ENCODE measurements around the gene SLC6A6.

SLC6A6 gene

DNA sequence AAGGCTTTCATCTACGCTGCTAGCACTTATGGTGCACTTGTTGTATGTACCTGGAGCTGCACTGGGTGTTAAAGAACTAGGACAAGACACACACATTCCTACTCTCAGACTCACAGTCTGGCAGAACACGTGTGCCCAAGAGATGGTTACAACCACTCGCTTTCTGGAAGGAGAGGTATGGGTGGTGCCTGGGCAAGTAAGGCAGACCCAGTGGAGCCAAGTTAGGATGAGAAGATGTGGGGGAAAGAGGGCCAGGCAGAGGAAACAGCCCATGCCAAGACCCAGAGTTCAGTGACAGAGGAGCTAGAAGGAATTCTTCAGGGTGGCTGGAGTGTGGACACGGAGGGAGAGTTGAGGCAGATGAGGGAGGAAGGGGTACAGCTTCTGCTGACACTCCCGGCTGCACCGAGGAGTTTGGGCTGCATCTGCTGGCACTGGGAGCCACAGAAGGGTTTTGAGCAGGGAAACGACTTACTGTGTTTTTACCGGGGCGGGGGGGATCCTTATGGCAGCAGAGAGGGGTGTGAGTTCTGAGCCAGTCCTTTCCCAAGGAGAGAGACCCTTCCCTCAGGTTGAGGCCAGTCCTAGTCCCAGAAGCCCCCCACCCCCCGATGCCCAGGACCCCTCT lies 78.7 kb downstream of the SLC6A6 start:
- no peak for DNase-seq
- TF ChIP-seq GATA1 (IDR thresholded peaks at IDR 0.05; ENCODE audit: low read depth, low read length) (no peak), POLR2A (IDR thresholded peaks at IDR 0.05; ENCODE audit: low read length) (no peak)

DNA sequence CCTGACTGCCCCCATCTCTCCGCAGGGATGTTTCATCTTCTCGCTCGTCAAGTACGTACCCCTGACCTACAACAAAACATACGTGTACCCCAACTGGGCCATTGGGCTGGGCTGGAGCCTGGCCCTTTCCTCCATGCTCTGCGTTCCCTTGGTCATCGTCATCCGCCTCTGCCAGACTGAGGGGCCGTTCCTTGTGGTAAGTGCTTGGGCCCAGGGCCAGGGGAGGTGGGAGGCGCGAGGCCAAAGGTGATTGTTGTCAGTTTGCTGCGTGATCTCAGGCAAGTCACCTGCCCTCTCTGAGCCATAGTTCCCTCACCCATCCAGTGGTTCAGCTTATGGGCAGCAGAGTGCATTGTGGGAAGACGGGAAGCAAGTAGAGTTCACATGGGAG lies 79.2 kb downstream of the SLC6A6 start:
- DNase-seq = no peak
- no peak for TF ChIP-seq GATA1 (IDR thresholded peaks at IDR 0.05; ENCODE audit: low read depth, low read length)
- no peak for TF ChIP-seq POLR2A (IDR thresholded peaks at IDR 0.05; ENCODE audit: low read length)

DNA sequence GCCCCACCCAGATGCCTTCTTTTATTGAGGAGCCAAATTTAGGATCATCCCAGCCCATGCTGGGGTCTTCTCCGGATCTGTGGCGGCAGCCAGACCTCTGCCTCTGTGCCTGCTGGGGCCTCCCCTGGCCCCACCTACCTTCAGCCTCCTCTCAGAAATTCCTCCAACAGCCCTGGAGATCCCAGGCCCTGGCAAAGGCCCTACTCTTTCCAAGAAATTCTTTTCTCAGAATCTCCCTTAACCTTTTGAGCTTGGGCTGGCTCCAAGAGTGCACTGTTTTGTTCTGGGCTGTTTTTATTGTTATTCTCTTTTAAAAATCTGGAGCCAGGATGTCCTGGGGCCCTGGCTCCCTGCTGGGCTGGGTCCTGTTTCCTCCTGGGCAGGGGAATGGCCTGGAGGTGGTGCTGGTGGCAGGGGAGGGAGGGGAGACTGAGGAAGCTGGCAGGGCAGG lies 79.9 kb downstream of the SLC6A6 start:
- no peak for DNase-seq
- TF ChIP-seq GATA1 (IDR thresholded peaks at IDR 0.05; ENCODE audit: low read depth, low read length) (no peak), POLR2A (IDR thresholded peaks at IDR 0.05; ENCODE audit: low read length) (no peak)

DNA sequence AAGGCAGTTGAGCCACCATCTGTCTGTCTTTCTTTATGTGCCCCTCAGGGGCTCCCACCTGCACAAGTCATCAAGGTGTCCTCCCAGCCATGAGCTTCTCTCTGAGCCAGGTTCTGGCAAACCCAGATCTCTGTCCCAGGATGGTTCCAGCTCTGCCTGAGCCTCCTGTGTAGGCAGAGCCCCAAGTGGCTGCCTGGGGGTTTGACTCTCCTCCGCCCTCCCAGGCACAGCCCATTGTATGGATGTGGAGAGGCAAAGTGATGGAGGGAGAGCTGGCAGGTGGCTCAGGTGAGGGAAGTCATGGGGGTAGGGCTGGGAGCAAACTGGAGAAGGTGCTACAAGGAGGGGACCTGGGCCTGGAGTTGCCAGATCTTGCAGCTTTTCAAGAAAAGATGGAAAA lies 80.9 kb downstream of the SLC6A6 start:
- TF ChIP-seq GATA1 (IDR thresholded peaks at IDR 0.05; ENCODE audit: low read depth, low read length) (no peak), POLR2A (IDR thresholded peaks at IDR 0.05; ENCODE audit: low read length) (no peak)
- no peak for DNase-seq

DNA sequence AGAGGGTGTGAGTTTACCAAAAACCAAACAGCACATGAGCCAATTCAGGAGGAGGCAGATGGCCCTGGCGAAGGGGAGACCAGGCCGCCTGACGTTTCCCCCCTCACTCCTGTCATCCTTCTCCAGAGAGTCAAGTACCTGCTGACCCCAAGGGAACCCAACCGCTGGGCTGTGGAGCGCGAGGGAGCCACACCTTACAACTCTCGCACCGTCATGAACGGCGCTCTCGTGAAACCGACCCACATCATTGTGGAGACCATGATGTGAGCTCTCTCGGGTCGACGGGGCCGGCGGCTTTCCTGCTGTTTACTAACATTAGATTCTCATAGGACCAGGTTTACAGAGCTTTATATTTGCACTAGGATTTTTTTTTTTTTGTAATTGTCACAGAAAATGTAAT lies 82.3 kb downstream of the SLC6A6 start:
- TF ChIP-seq GATA1 (IDR thresholded peaks at IDR 0.05; ENCODE audit: low read depth, low read length) = no peak
- no peak for TF ChIP-seq POLR2A (IDR thresholded peaks at IDR 0.05; ENCODE audit: low read length)
- no peak for DNase-seq

DNA sequence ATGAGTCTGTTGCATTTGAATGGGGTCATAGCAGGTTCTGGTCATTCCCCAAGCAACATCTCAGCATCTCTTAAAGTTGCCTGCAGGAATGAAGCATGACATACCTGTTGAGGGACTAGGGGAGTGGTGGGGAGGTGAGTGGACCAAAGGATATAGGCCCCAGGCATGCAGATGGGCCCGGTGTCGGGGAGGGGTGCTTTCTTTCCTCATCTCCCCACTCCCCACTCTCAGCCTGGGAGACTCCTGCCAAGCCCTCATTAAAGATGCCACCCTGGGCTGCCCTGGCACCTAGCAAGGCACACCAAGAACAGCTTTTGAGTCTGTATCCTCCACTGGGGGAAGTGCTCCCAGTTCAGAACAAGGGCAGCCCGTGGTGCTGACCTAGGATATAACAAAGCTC lies 83.6 kb downstream of the SLC6A6 start:
- TF ChIP-seq POLR2A (IDR thresholded peaks at IDR 0.05; ENCODE audit: low read length) = no peak
- TF ChIP-seq GATA1 (IDR thresholded peaks at IDR 0.05; ENCODE audit: low read depth, low read length) = no peak
- no peak for DNase-seq

DNA sequence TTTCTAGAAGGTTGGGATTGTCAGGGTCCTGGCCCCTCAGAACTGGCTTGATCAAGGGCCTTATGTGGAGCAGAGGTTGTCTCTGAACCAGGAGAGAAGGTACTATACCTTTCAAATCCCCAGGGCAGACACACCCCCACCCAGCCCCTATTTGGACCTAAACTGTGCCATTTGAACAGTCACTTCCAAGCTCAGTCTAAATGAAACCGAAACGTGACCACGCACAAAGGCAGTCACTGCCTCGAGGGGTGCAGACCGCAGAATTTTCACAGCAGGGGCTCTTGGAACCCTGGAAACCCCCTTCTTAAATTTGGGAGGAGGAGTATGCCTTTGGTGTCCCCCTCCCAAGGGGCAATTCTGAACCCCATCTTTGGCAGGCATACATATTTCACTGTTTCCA lies 84.1 kb downstream of the SLC6A6 start:
- TF ChIP-seq POLR2A (IDR thresholded peaks at IDR 0.05; ENCODE audit: low read length) (no peak), GATA1 (IDR thresholded peaks at IDR 0.05; ENCODE audit: low read depth, low read length) (no peak)
- DNase-seq = no peak

DNA sequence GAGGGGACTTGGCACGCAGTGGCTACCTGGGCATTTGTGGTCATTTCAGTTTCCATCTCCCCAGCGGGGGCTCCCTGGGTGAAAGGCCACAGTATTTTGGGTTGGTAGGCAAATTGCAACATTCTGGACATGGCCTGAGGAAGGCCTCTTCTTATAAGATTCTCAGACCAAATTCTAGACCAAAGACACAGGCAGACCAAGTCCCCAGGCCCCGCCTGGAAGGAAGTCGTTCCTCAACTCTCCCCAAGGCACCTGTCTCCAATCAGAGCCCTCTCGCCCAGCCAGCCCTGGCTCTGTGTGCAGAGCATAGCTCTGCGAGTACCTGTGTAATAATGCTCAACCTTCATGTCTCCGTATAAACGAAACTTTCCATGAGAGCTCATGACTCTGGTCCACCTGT lies 84.7 kb downstream of the SLC6A6 start:
- no peak for TF ChIP-seq GATA1 (IDR thresholded peaks at IDR 0.05; ENCODE audit: low read depth, low read length)
- TF ChIP-seq POLR2A (IDR thresholded peaks at IDR 0.05; ENCODE audit: low read length) = no peak

DNA sequence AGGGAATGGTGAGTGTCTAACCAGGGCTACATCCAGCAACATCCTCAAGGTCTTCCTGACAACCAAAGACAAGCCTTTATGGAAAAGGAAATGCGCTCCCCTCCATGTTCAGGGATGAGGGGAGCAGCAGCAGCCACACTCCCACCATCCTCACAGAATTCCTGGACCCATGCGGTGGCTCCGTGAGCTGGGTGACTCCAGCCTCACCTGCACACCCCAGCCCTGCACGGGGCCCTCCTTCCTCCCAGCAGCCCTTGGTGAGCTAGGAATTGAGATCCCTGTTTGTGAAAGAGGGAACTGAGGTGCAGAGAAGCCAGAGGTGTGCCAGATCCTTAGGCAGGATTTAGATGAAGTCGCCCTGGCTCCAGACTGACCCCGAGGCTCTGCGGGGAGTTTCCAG lies 85.4 kb downstream of the SLC6A6 start:
- no peak for DNase-seq
- TF ChIP-seq GATA1 (IDR thresholded peaks at IDR 0.05; ENCODE audit: low read depth, low read length) = no peak

More for the DNA sequence above, 84.7 kb downstream of the SLC6A6 start:
- no peak for DNase-seq

DNA sequence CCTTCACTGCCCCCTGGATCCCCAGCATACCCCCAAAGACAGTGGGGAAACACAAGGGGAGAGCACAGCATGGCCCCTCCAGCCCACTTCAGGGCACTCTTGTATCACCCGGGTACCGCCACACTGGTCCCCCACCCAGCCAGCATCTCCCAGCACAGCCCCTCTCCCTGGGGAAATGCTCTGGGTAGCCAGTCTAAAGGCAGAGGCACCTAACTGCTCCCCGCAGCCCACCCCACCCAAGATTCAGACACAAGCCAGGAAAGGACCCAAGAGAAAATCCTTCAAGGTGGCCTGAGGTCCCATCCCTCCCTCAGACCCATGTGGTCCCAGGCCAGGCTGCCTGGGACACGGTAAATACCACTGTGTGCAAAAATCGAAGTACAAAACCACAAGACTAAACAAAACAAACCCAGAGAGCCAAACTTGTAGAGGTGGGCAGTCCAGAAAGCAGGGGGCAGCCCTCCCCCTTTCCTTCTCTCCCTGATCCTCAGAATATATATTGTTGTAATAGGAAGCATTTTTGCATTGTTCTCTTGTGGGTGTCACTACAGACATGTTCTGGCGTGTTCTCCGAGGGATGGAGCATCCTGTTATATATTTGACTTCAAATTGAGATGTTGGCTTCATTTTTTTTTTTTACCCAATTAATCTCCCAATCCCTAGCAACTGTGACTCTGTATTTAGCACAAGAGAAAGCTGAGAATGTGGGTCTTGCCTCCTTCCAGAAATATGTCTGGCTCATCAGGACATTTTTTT lies 86.1 kb downstream of the SLC6A6 start:
- no peak for DNase-seq
- TF ChIP-seq GATA1 (IDR thresholded peaks at IDR 0.05; ENCODE audit: low read depth, low read length) = no peak
- no peak for TF ChIP-seq POLR2A (IDR thresholded peaks at IDR 0.05; ENCODE audit: low read length)

DNA sequence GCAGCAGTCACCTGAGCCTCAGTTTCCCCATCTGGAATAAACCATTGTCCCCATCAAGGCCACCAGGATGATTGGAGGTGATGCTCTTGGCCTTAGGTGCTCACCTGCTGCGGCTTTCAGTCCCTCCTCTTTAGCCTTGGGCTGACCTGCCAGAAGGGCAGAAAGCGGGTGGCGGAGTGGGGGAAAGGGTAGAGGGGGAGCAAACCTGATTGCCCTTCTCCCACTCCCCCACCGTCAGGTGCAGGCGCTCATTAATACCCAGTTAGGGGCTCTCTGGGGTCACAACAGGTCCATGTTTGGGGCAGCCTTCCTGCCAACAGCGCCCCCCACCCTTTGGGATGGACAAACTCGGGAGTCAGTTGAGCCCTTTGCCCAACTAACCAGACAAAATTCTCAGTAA lies 87.2 kb downstream of the SLC6A6 start:
- TF ChIP-seq POLR2A (IDR thresholded peaks at IDR 0.05; ENCODE audit: low read length) (no peak), GATA1 (IDR thresholded peaks at IDR 0.05; ENCODE audit: low read depth, low read length) (no peak)
- DNase-seq = no peak

DNA sequence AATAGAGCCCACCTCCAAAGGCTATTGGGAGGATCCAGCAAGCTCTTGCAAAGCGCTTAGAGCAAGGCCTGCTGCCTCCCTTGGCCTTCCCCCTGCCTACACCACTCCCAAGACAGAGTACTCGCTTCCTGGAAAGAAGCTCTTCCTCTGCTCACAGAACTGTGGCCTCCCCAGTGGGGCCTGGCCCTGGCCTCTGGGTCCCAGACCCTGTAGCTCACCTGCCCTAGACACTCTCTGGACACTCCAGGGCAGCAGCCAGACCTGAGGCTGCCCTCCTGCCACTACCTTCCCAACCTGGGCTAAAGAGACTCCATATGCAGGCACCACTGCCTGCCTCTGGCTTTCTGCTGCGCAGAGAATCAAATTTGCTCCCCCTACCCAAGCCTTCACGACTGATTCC lies 87.8 kb downstream of the SLC6A6 start:
- DNase-seq = no peak
- TF ChIP-seq GATA1 (IDR thresholded peaks at IDR 0.05; ENCODE audit: low read depth, low read length) (no peak), POLR2A (IDR thresholded peaks at IDR 0.05; ENCODE audit: low read length) (no peak)

DNA sequence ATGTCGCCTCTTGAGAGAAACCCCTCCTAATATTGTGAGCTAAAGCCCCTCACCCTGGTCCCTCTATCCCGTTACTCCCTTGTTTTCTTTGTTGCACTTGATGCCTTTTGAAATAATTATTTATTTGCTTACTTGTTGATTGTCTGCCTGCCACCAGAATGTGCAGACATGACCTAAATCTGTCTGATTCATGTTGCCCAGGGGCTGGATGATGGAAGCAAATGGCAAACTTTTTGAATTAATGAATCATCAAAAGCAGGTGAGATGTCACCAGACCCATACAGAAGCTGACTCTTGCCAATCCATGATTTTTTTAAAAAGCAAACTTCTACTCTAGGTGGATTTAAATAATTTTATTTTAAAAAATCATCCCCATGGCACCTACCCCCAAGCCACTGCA lies 88.4 kb downstream of the SLC6A6 start:
- no peak for DNase-seq
- TF ChIP-seq POLR2A (IDR thresholded peaks at IDR 0.05; ENCODE audit: low read length) (no peak), GATA1 (IDR thresholded peaks at IDR 0.05; ENCODE audit: low read depth, low read length) (no peak)

DNA sequence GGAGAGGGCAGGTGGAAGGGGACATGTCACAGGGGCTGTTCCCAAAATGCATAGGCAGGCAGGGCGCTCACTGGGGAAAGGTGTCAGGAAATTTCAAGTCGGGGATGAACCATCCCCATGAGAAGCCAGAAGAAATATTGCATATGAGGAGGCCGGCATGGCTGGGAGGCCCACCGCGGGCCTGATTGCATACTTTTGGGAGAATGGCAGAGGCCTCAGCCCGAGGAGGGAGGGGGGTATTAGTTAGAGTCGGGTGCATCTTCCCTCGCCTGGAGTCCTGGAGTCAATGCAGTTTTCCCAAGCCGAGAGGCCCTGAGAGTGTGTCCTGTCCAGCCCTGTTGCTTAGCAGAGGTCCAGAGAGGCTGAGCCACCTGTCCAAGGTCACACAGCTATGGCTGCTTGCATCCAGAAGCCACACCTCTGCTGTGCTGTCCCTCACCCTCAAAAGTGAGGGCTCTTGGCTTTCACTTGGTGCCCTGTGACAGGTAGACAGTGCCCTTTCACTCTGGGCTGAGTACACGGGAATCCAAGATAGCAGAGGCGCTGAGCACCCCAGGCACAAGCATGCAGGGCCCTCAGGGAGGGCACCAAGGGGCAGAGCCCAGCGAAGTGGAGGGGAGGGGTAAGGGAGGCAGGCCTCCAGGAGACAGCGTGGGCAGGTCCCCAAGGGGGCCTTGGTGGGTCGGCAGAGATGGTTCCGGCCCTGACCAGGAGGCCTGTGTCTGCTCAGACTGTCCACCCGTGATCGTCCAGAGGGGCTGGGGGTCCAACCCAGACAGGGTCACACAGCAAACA lies 89.2 kb downstream of the SLC6A6 start:
- DNase-seq = no peak
- no peak for TF ChIP-seq POLR2A (IDR thresholded peaks at IDR 0.05; ENCODE audit: low read length)

All from erythroblast (primary cell).